HCEC 1CT (cell line): ENCODE measurements around the gene POMT1.
"Not testable (repeated sequence)": the region's sequence is repeated elsewhere in the genome, so short reads cannot be mapped to it uniquely, and the experiment has no call there.

Experiments
- DNase-seq: peaks from one replicate; pipeline ENCODE4 v3.0.0-alpha.2; 2017

The POMT1 gene

GRCh38 chr9:131500939-131501541 lies 1.7 kb upstream of the POMT1 start:
- DNase-seq: peak; percentile 49

GRCh38 chr9:131503626-131504465 lies 1.1 kb downstream of the POMT1 start:
- DNase-seq: peak; percentile 14

DNA sequence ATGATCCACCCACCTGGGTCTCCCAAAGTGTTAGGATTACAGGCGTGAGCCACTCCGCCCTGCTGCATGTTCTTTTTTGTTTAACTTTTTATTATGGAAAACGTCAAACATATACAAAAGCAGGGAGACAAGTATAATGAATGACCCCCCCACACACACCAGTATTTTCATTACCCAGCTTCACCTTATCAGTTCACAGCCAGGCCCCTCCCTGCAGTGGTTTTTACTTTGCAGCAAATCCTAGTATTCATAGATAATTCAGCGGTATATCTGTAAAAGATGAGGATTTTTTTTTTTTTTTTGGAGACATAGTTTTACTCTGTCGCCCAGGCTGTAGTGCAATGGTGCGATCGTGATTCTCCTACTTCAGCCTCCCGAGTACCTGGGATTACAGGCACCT lies 2.3 kb downstream of the POMT1 start:
- DNase-seq: no peak

DNA sequence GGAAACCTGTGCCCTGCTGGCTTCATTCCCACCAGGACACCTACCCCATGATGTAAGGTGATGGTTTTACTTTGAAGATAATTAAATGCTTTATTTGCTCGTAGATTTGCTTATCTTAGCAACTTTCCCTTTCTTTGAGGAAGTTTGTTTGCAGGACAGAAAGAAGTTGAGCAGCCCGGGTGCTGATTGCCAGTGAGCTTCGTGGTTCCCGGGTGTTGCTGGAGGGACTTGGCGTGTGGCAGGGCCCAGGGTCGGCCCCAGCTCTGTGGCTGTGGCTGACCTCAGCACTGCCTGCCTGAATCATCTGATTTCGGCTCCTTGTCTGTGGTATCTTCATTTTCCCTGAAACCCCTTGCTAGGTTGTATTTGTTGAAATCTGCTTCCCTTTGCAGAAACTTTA lies 8.7 kb downstream of the POMT1 start:
- DNase-seq: no peak

GRCh38 chr9:131511880-131512279 lies 9.2 kb downstream of the POMT1 start:
- DNase-seq: no peak

DNA sequence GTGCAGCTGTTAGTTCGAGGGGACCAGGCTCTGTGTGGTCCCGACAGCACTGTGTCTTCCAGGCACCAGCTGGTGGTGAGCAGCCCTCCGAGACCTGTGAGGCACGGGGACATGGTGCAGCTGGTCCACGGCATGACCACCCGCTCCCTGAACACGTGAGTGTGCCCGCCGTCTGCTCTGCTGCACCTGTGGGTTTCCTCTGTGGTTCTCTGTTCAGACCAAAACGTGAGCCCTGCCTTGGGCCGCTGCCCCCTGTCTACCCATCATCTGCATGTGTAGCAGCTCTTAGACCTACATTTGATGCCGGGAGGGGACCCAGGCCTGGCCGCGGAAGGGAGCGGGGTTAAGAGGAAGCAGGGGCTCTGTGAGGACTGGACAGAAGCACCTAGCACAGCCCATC lies 10.5 kb downstream of the POMT1 start:
- no peak for DNase-seq

GRCh38 chr9:131515559-131516031 lies 12.9 kb downstream of the POMT1 start:
- not testable (repeated sequence) for DNase-seq

GRCh38 chr9:131516100-131516499 lies 13.4 kb downstream of the POMT1 start:
- DNase-seq: no peak

DNA sequence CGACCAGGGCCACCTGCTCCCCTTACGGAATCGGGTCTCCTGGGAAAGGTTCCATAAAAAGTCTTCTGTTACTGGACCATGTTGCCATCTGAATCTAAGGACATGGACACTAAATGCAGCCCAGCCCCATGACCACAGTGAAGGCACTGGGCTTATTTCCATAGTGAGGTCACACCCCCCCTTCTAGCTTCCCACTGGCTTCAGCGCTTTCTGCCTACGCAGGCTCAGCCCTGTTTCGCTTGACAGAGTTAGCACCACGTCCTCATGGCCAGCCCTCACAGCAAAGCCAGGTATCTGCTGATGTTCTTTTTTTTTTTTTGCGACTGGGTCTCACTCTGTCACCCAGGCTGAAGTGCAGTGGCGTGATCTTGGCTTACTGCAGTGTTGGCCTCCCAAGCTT lies 14.2 kb downstream of the POMT1 start:
- no peak for DNase-seq

DNA sequence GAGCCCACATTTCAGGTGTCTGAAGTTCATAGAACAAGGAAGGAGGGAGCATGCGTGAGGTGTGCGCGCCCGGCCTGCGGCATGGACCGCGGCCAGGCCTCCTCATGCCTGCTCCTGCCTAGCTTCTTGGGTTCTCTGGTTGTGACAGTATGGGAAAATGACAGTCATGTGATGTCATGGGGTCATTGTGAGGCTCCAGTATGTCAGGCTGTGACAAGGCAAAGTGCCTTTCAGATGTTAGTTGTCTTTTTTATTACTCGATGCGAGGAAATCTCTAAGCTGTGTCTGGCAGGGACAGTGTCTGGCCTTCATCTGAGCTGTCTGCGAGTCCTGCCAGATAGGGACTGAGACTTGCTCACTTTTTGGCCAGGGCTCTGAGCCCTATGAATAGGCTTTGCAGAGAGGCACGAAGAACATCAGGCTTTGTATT lies 15.1 kb downstream of the POMT1 start:
- no peak for DNase-seq

DNA sequence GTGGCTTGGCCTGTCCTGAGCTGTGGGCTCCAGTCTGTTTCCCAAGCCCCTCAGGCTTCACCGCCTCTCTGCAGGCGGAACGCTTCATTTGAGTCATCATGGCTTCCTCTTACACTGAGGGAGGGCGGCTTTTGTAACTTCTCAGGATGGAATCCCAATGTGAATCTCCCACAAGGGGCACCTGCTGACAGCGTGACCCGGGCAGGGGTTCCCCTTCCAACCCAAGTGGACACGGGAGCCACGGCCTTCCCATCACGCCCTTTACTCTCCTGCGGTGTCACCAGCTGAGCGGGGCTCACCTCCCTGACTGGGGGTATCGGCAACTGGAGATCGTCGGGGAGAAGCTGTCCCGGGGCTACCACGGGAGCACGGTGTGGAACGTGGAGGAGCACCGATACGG lies 15.8 kb downstream of the POMT1 start:
- no peak for DNase-seq

GRCh38 chr9:131520503-131520902 lies 17.8 kb downstream of the POMT1 start:
- DNase-seq: no peak

DNA sequence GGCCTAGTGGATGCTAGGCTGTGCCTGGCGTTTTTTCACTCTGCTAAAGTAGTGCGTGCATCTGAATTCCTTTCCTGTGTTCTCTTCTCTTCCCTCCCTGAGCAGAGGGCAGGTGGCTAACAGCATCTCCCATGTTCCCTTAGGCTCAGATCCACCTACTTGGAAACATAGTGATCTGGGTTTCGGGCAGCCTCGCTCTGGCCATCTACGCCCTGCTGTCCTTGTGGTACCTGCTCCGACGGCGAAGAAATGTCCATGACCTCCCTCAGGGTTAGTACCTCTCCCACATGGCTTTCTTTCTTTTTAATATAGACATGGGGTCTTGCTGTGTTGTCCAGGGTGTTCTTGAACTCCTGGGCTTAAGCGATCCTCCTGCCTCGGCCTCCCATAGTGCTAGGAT lies 18.5 kb downstream of the POMT1 start:
- DNase-seq: no peak

DNA sequence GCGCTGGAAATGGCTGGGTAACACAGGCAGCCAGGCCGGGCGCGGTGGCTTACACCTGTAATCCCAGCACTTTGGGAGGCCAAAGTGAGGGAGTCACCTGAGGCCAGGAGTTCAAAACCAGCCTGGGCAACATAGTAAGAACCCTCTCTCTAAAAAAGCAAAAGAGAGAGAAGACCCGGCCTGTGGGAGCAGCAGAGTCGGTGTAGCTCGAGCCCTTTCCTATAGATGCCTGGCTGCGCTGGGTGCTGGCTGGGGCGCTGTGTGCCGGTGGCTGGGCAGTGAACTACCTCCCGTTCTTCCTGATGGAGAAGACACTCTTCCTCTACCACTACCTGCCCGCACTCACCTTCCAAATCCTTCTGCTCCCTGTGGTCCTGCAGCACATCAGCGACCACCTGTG lies 19.1 kb downstream of the POMT1 start:
- DNase-seq: no peak

GRCh38 chr9:131522257-131523085 lies 19.8 kb downstream of the POMT1 start:
- no peak for DNase-seq

DNA sequence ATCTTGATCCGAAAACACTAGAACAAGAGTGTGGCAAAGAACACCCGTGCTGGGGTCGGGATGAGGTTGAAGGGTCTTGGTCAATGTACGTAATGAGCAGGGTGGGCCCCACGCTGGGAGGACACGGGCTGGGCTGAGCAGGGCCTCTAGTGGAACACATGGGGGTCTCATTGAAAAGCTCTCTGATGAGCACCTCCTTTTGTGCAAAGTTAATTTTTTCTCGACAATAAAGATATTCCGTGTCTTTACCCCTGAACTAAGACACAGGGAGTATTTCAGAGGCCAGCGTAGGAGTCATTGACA lies 20.3 kb downstream of the POMT1 start:
- DNase-seq: no peak

- DNase-seq: no peak
These were observed 21.0 kb downstream of the POMT1 start for GRCh38 chr9:131523451-131524435.

- no peak for DNase-seq
These were observed 22.1 kb downstream of the POMT1 start for GRCh38 chr9:131524665-131525315.

GRCh38 chr9:131525643-131526565 lies 23.2 kb downstream of the POMT1 start:
- no peak for DNase-seq

DNA sequence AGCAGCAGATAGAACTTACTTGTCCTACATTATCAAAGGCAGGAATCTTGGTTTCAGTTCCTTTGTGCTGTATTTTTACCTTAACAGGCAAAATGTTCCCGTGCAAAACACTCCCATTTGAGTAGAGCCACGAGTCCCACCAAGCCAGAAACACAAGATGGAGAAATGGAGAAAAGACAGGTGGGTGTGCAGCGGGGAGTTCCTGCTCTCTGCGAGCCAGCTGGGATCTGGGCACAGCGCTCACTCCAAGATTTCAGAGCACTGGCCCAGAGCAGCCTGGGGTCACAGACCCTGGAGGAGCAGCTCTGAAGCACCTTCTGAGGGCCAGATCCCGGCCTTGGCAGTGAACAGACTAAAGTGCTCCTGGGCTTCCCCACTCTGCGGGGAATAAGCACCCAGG lies 25.5 kb downstream of the POMT1 start:
- no peak for DNase-seq
